Eye (tissue), 1 donor: ENCODE data around the gene WHRN.
A peak's percentile ranks its signal among the peaks of the same experiment; 100 is the strongest.

Experiments used
- DNase-seq: peaks from one replicate; pipeline ENCODE4 v3.0.0-alpha.2; 2015

WHRN gene

GRCh38 chr9:114513055-114513958, 8.0 kb upstream of the WHRN start:
- no peak for DNase-seq

GRCh38 chr9:114511978-114512874, 7.0 kb upstream of the WHRN start:
- peak; percentile 5 for DNase-seq

- DNase-seq, result peak; percentile 50
Measured at GRCh38 chr9:114507726-114508125, 2.5 kb upstream of the WHRN start.

- DNase-seq, result no peak
Measured at GRCh38 chr9:114506082-114506390, 763 bp upstream of the WHRN start.

GRCh38 chr9:114504341-114505186, 709 bp downstream of the WHRN start:
- peak; percentile 80 for DNase-seq

- peak; percentile 29 for DNase-seq
Measured at GRCh38 chr9:114503522-114504340, 1.5 kb downstream of the WHRN start.

GRCh38 chr9:114503009-114503408, 2.3 kb downstream of the WHRN start:
- DNase-seq, result peak; percentile 52

- peak; percentile 88 for DNase-seq
Measured at GRCh38 chr9:114501796-114502682, 3.2 kb downstream of the WHRN start.

GRCh38 chr9:114500697-114501292, 4.5 kb downstream of the WHRN start:
- no peak for DNase-seq

GRCh38 chr9:114499941-114500696, 5.2 kb downstream of the WHRN start:
- no peak for DNase-seq

- peak; percentile 89 for DNase-seq
Measured at GRCh38 chr9:114499528-114499927, 5.7 kb downstream of the WHRN start.

- DNase-seq, result no peak
Measured at GRCh38 chr9:114497727-114498382, 7.4 kb downstream of the WHRN start.

- DNase-seq, result peak; percentile 47
Measured at GRCh38 chr9:114497236-114497635, 8.0 kb downstream of the WHRN start.

- DNase-seq, result peak; percentile 84
Measured at GRCh38 chr9:114496011-114496410, 9.3 kb downstream of the WHRN start.

- peak; percentile 33 for DNase-seq
Measured at GRCh38 chr9:114494776-114495569, 10.3 kb downstream of the WHRN start.

- no peak for DNase-seq
Measured at GRCh38 chr9:114493521-114494184, 11.6 kb downstream of the WHRN start.

- DNase-seq, result no peak
Measured at GRCh38 chr9:114492991-114493390, 12.3 kb downstream of the WHRN start.
